Glutamatergic neuron (in vitro differentiated cells): Measurements from ENCODE around the gene GREB1L. TPM values are rescaled to one million over a fixed set of nuclear protein-coding genes. Genes with fewer than 3 reads are reported as not detected.

Experiments
- DNase-seq: peaks from one replicate; pipeline ENCODE4 v3.0.0; 2022
- H3K27ac Mint-ChIP-seq: one replicate; pipeline ENCODE4 v1.8.0; 2020; ENCODE audit warnings: mild to moderate bottlenecking, mixed read lengths, inconsistent platforms; ENCODE audit not compliant: unreplicated experiment
- H3K27me3 Mint-ChIP-seq: one replicate; pipeline ENCODE4 v1.8.0; 2020; ENCODE audit warnings: mild to moderate bottlenecking, moderate library complexity, mixed read lengths, inconsistent platforms; ENCODE audit not compliant: unreplicated experiment
- H3K36me3 Mint-ChIP-seq: one replicate; pipeline ENCODE4 v1.8.0; 2020; ENCODE audit warnings: mild to moderate bottlenecking, mixed read lengths, inconsistent platforms; ENCODE audit not compliant: unreplicated experiment
- H3K4me1 Mint-ChIP-seq: one replicate; pipeline ENCODE4 v1.8.0; 2020; ENCODE audit warnings: mild to moderate bottlenecking, low read depth, mixed read lengths, inconsistent platforms; ENCODE audit not compliant: unreplicated experiment
- H3K4me3 Mint-ChIP-seq: one replicate; pipeline ENCODE4 v1.8.0; 2020; ENCODE audit warnings: mild to moderate bottlenecking, mixed read lengths, inconsistent platforms; ENCODE audit not compliant: unreplicated experiment
- H3K9me3 Mint-ChIP-seq: one replicate; pipeline ENCODE4 v1.8.0; 2020; ENCODE audit warnings: mild to moderate bottlenecking, moderate library complexity, mixed read lengths, inconsistent platforms; ENCODE audit not compliant: unreplicated experiment
- total RNA-seq: library from RNA; stranded (reverse); fragmentation: NEBNext Ultra II Directional; extraction: Animal tissue kit (Norgen Biotek cat#: 25700); gene quantifications from one replicate; pipeline ENCODE4 v1.2.1, GENCODE V29; 2021; ENCODE audit not compliant: unreplicated experiment
- TF ChIP-seq, protein P1 (sequence below): fragments of 200-600 bp; sonication (generic); IDR thresholded peaks from one replicate; pipeline ENCODE4 v1.5.0; 2021; ENCODE audit not compliant: partially characterized antibody, unreplicated experiment

GREB1L gene
- total RNA-seq, 1 donor from 2014 or later = 154 TPM

DNA sequence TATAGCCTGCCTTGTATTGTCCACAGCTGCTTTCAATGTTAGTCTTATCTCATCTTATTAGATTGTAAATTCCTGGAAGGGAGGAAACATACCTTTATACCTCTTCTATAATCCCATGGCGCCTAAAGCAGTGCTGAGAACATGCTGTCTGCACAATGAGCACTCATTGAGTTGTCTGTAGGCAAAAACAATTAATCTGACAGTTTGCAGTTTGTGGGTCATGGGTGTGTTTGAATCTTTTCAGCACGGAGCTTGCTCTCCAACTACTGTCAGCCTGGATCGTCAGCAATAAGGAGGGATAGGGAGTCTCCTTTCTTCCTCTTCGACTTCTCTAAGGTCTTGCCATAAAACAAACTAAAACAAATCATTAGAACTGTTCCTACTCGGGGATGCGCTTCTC is 26.5 kb upstream of the GREB1L start:
- no peak overlapping the region for H3K27ac Mint-ChIP-seq
- no peaks in the 10 kb centered on the region for H3K9me3 Mint-ChIP-seq
- no peak overlapping the region for H3K4me3 Mint-ChIP-seq
- no peaks in the 10 kb centered on the region for H3K27me3 Mint-ChIP-seq
- H3K4me1 Mint-ChIP-seq = no peaks in the 10 kb centered on the region
- TF ChIP-seq, protein P1, sequence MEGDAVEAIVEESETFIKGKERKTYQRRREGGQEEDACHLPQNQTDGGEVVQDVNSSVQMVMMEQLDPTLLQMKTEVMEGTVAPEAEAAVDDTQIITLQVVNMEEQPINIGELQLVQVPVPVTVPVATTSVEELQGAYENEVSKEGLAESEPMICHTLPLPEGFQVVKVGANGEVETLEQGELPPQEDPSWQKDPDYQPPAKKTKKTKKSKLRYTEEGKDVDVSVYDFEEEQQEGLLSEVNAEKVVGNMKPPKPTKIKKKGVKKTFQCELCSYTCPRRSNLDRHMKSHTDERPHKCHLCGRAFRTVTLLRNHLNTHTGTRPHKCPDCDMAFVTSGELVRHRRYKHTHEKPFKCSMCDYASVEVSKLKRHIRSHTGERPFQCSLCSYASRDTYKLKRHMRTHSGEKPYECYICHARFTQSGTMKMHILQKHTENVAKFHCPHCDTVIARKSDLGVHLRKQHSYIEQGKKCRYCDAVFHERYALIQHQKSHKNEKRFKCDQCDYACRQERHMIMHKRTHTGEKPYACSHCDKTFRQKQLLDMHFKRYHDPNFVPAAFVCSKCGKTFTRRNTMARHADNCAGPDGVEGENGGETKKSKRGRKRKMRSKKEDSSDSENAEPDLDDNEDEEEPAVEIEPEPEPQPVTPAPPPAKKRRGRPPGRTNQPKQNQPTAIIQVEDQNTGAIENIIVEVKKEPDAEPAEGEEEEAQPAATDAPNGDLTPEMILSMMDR = no peak
- no peak for DNase-seq
- no peaks in the 10 kb centered on the region for H3K36me3 Mint-ChIP-seq

DNA sequence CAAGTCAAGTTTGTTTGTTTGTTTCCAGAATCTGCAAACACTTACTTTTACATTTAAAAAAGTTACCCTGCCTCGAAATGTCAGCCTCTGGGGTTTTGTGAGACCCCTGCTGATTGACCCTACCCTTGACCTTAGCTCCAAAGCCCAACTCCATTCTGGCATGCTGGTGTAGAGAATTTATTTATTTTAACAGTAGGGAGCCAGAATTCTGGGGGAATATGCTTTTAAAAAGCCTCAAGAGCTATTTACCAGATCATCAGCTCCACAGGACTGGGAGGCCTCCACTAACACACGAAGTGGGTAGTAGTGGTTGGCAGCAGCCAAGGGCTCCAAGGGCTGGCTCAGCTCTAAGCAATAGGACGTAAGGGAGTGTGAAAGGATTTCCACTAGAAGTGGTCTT is 23.2 kb upstream of the GREB1L start:
- Mint-ChIP-seq H3K27ac (no peak overlapping the region), H3K9me3 (no peaks in the 10 kb centered on the region), H3K4me3 (no peak overlapping the region), H3K36me3 (no peaks in the 10 kb centered on the region), H3K27me3 (peaks cover 1% of the 10 kb centered on the region), H3K4me1 (no peaks in the 10 kb centered on the region)
- DNase-seq = no peak
- TF ChIP-seq, protein P1 = no peak

DNA sequence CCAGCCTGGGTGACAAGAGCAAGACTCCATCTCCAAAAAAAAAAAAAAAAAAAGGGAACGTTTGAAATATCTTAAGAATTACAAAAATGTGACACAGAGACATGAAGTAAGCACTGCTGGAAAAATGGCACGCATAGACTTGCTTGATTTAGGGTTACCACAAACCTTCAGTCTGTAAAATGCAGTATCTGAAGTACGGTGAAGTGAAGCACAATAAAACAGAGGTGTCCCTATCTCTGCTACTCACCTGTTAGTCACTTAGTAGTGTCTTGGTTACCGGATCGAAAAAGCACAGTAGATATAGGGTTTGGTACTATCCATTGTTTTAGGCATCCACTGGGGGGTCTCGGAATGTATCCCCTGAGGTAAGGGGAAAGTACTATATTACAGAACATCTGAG is 11.6 kb upstream of the GREB1L start:
- no peaks in the 10 kb centered on the region for H3K27me3 Mint-ChIP-seq
- H3K4me3 Mint-ChIP-seq = no peak overlapping the region
- no peak overlapping the region for H3K27ac Mint-ChIP-seq
- H3K9me3 Mint-ChIP-seq = peaks cover 1% of the 10 kb centered on the region
- TF ChIP-seq, protein P1 = no peak
- DNase-seq = no peak
- no peaks in the 10 kb centered on the region for H3K4me1 Mint-ChIP-seq
- H3K36me3 Mint-ChIP-seq = no peaks in the 10 kb centered on the region

DNA sequence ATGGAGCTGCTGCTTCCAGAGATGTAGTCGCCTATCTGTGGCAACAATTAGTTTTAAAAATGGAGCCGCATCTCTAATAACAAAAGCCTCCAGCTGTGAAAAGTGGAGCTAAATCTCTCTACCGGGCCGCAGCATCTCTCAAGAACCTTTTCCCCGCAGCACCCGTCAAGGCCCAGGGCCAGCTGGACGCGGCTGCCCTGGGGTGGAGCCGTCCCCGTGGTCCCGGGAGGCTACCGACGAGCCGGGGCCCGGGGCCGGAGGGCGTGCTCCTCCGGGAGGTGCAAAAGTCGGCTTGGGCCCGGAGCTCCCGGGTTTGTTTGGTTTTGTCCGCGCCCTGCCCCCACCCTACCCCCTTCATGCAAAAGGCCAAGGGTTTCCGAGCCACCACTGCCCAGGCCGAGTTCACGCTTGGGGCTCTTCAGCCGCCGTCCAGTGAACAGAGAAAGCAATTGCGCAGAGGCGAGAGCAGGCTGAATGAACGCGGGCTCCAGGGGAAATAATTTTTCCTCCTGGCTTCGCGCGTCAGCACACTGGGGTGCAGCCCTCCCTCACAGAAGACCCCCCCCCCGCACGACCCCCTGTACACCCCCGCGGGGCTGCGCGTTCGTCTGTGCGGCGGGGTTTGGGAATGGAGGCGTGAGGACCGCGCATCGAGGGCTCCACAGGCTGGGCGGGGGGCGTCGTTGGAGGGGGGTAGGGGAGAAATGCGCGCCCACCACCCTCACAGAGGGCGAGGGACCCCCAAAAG is 557 bp upstream of the GREB1L start:
- H3K36me3 Mint-ChIP-seq = no peaks in the 10 kb centered on the region
- TF ChIP-seq, protein P1 = no peak
- peaks cover 16% of the 10 kb centered on the region for H3K27me3 Mint-ChIP-seq
- H3K4me1 Mint-ChIP-seq = peaks cover 3% of the 10 kb centered on the region
- peak; percentile 42 for DNase-seq
- no peak overlapping the region for H3K27ac Mint-ChIP-seq
- peaks cover 9% of the 10 kb centered on the region for H3K9me3 Mint-ChIP-seq
- peak overlapping the region; percentile 78 for H3K4me3 Mint-ChIP-seq

DNA sequence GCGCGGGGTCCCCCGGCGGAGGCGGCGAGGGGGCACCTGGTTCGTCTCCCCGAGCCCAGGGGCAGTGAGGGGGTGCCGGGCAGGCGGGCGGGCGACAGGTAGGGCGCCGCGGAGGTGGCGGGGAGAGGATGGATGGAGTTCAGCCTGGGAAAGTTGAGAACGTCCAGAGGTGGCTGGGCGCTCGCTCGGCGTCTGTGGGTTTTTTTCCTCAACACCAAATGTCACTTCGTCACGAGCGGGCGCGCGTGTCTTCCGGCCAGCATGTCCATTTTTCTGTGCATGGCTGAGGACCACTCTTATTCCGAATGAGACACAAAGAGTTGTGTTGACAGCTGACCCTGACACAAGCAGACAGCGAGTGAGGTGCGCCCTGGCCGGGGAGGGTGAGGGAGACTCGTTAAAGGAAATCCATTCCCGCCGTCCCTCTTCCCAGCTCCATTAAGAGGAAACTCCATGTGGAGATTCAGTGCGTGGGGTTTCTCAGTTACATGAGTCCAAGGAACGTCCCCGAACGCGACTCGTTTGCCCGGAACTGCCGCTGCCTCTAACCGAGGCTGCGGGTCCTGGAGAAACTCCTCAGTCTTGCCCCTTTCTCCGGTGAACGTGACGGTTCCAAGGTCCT is 859 bp downstream of the GREB1L start:
- Mint-ChIP-seq H3K4me3 (peak overlapping the region; percentile 87), H3K27ac (no peak overlapping the region), H3K4me1 (peaks cover 3% of the 10 kb centered on the region), H3K36me3 (no peaks in the 10 kb centered on the region), H3K9me3 (peaks cover 9% of the 10 kb centered on the region), H3K27me3 (peaks cover 16% of the 10 kb centered on the region)
- DNase-seq = peak; percentile 32
- TF ChIP-seq, protein P1 = no peak
